RWPE1 (cell line): ENCODE measurements around the gene ZNF236.
A peak's percentile ranks its signal among the peaks of the same experiment; 100 is the strongest.

Source experiments
- CTCF ChIA-PET: fragments of 350-600 bp; sonication (Branson Sonifier 250); formaldehyde crosslinking; extraction: SDS; loops from one replicate; lab custom pipeline; 2021; lab: Yijun Ruan, JAX
- POLR2A ChIA-PET: fragments of 400-600 bp; formaldehyde crosslinking; extraction: SDS; loops from one replicate; lab custom pipeline; 2020; ENCODE audit warnings: antibody characterized with exemption; ENCODE audit not compliant: low non-redundant PET; lab: Yijun Ruan, JAX
- DNase-seq: peaks from one replicate; pipeline ENCODE4 v3.0.0; 2012; ENCODE audit warnings: low spot score
- H3K27ac ChIP-seq: fragments of 450-650 bp; 2 replicates; pipeline ENCODE4 v1.5.1; 2017
- TF ChIP-seq, protein P1 (sequence below): fragments of 450-650 bp; conservative IDR thresholded peaks from 2 replicates; pipeline ENCODE4 v1.5.1; 2017; ENCODE audit warnings: low read depth, mild to moderate bottlenecking

Gene ZNF236

DNA sequence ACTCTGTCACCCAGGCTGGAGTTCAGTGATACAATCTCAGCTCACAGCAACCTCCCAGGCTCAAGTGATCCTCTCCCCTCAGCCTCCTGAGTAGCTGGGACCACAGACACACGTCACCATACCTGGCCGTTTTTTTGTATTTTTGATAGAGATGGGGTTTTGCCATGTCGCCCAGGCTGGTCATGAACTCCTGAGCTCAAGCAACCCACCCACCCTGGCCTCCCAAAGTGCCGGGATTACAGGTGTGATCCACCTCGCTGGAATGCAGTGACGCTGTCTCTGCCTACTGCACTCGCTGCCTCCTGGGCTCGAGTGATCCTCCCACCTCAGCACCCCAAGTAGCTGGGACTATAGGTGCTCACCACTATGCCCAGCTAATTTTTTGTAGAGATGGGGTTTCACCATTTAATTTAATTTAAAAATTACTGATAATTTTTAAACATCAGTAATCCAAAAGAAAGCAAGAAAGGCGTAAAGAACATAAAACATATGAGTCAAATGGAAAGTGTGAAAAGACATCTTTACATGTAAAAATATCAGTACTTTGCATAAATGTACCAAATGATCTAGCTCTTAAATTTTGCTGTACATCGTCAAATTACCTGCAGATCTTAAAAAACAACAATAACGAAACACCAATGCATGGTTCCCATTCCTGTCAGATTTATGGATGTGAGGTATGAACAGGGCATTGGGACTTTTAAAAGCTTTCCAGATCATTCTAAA lies 2.8 kb upstream of the ZNF236 start:
- CTCF ChIA-PET = interaction anchor here (2.3 kb wide), 1 partner anchor 16 kb away, joined by 14 read pairs; no protein-coding TSS in a partner anchor
- TF ChIP-seq, protein P1, sequence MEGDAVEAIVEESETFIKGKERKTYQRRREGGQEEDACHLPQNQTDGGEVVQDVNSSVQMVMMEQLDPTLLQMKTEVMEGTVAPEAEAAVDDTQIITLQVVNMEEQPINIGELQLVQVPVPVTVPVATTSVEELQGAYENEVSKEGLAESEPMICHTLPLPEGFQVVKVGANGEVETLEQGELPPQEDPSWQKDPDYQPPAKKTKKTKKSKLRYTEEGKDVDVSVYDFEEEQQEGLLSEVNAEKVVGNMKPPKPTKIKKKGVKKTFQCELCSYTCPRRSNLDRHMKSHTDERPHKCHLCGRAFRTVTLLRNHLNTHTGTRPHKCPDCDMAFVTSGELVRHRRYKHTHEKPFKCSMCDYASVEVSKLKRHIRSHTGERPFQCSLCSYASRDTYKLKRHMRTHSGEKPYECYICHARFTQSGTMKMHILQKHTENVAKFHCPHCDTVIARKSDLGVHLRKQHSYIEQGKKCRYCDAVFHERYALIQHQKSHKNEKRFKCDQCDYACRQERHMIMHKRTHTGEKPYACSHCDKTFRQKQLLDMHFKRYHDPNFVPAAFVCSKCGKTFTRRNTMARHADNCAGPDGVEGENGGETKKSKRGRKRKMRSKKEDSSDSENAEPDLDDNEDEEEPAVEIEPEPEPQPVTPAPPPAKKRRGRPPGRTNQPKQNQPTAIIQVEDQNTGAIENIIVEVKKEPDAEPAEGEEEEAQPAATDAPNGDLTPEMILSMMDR = no peak
- POLR2A ChIA-PET = no interaction called here
- no peak for DNase-seq
- H3K27ac ChIP-seq = peak overlapping the region; percentile 33; the same call in 1 of the 2 replicates

DNA sequence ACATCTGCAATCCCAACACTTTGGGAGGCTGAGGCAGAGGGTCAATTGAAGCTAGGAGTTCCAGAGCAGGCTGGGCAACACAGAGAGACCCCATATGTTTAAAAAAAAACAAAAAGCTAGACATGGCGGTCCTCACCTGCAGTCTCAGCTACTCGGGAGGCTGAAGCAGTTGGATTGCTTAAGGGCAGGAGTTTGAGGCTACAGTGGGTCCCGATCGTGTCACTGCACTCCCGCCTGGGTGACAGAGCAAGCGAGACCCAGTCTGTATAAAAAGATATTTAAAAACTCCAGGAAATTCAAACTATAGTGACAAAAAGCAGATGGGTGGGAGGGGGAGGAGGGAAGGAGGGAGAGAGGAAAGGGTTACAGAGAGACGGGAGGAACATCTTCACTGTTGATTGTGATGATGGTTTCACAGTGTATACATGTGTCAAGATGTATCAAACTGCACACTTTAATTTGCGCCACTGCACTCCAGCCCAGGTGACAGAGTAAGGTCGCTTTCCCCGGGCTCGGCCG lies 942 bp upstream of the ZNF236 start:
- TF ChIP-seq, protein P1 = no peak
- CTCF ChIA-PET = no interaction called here
- peak overlapping the region; percentile 93 for H3K27ac ChIP-seq
- POLR2A ChIA-PET = interaction anchor here (0.6 to 0.7 kb wide), 2 partner anchors 13 to 293 kb away, joined by 5 to 8 read pairs; no protein-coding TSS in a partner anchor
- DNase-seq = no peak

DNA sequence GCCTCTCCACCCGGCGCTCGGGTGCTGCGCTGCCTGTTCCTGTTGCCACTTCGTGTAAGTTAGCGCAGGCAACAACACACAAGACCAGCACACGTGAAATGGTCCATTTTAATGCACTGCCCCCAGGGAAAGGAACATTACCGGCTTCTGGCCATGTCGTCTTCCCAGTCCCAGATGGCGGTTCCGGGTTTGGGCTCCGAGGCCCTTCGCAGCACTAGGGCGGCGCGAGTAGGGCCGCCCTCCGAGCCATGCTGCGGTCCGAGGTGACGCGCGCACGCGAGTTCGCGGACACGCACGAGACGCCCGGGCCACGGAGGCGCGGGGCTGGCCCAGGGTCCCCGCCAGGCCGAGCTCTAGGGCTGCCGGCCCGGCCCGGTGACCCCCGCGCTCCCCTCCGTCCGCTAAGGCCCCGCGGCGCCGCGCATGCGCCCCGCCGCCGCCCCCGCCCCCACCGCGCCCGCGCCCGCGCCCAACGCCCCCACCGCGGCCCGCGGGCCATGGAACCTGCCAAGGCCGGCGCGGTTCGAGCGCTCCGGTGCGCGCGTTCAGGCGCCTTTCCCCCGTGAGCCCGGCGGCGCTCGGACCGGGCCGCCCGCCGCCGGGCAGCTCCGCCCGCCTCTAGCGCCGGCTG lies 367 bp upstream of the ZNF236 start:
- CTCF ChIA-PET = interaction anchor here (0.6 kb wide), 1 partner anchor 16 kb away, joined by 3 read pairs; no protein-coding TSS in a partner anchor

DNA sequence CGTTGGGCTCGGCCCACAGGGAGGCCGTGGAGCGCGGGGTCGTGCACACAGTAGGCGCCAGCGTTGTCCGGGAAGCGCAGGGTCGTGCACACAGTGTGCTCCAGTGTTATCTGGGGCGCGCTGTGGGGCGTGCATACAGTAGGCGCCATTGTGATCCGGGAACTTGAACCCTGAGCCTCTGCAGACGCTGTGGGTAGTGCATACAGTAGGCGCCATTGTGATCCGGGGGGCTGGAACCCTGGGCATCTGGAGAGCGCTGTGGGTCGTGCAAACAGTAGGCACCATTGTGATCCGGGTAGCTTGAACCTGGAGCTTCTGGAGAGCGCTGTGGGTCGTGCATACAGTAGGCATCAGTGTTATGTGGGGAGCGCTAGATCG lies 793 bp downstream of the ZNF236 start:
- TF ChIP-seq, protein P1 = no peak
- POLR2A ChIA-PET = no interaction called here
- DNase-seq = no peak
- peak overlapping the region; percentile 93 for H3K27ac ChIP-seq
- CTCF ChIA-PET = no interaction called here

More for the DNA sequence above, 367 bp upstream of the ZNF236 start:
- DNase-seq = peak; percentile 70
- POLR2A ChIA-PET = interaction anchor here (0.6 kb wide), 1 partner anchor 14 kb away, joined by 5 read pairs; no protein-coding TSS in a partner anchor
- peak overlapping the region; percentile 93 for H3K27ac ChIP-seq
- TF ChIP-seq, protein P1 = no peak

DNA sequence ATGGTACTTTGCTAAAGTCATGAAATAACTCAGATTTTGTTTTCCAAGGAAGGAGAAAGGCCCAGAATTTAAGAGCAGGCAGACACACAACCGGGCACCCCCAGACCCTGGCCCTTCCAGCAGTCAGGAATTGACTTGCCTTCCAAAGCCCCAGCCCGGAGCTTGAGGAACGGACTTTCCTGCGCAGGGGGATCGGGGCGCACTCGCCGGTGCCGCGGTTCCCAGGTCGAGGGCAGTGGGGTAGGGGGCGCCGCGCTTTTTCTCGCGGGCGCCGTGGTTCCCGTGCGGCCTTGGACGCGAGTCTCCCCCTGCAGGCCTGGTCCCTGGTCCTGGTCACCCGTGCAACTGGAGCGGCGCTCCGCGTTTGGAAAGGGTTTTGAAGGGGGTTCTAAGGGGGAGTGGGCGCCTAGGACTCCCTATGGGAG lies 1.2 kb downstream of the ZNF236 start:
- ChIA-PET POLR2A (no interaction called here), CTCF (no interaction called here)
- peak overlapping the region; percentile 93 for H3K27ac ChIP-seq
- TF ChIP-seq, protein P1 = no peak
- no peak for DNase-seq

DNA sequence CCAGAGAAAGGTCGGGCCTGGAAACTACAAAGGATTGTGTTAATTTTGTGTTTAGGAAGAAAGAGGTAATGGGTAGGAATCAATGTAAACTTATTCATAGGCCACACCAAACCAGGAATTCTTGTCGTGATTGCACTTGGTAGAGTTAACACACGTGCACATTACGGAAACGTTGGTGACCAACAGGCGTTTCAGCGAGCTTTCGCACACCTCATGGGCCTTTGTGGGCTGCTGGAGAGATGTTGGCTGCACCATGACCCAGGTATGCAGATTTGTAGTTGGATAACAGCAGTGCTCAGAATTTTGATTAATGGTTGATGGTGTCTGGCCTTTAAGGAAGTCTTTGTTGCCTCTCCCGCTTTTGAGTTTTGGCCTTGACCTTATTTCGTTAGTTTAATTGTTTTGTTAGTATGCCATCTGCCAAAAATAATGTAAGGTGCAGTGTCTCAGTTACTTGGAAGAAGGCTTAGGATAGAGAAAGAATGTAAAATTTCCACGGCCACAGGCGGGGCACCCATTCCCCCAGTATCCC lies 1.9 kb downstream of the ZNF236 start:
- POLR2A ChIA-PET = no interaction called here
- TF ChIP-seq, protein P1 = no peak
- CTCF ChIA-PET = no interaction called here
- peak overlapping the region; percentile 93 for H3K27ac ChIP-seq
- no peak for DNase-seq
